GM18861 (cell line): ENCODE data around the gene DAND5.
A peak's percentile ranks its signal among the peaks of the same experiment; 100 is the strongest.
"Not testable (repeated sequence)": the region's sequence is repeated elsewhere in the genome, so short reads cannot be mapped to it uniquely, and the experiment has no call there.

Experiments used
- ATAC-seq: cut with Tn5 transposase; IDR thresholded peaks from one replicate; pipeline ENCODE4 v1.9.1; 2021; ENCODE audit not compliant: unreplicated experiment

DAND5 gene

DNA sequence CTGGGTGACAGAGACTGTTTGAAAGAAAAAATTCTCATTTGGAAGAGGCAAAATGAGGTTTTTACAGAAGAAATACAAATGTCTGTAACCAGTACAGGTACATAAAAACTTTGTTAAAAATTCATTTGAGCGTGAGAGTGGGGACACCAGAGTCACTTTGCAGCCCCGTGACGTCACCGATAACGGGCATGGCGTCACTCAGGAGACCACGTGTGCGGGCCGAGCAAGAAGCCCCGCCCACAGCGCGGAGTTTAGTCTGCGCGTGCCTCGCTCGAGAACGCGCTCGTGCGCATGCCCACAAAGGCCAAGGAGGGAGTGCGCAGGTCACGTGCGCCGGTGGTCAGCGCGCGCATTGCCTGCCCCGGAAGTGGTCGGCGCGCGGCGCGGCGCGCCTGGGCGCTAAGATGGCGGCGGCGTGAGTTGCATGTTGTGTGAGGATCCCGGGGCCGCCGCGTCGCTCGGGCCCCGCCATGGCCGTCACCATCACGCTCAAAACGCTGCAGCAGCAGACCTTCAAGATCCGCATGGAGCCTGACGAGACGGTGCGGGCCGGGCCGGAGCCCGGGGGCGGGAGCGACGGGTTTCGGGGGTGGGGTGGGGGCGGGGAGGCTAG is 23.8 kb upstream of the DAND5 start, which contains the start of gene RAD23A:
Gene RAD23A, plus strand, starts transcription at position 384 of the 613 bp plus-strand sequence. Its CDS starts 87 bp downstream, at position 471.
- peak; percentile 70 for ATAC-seq

DNA sequence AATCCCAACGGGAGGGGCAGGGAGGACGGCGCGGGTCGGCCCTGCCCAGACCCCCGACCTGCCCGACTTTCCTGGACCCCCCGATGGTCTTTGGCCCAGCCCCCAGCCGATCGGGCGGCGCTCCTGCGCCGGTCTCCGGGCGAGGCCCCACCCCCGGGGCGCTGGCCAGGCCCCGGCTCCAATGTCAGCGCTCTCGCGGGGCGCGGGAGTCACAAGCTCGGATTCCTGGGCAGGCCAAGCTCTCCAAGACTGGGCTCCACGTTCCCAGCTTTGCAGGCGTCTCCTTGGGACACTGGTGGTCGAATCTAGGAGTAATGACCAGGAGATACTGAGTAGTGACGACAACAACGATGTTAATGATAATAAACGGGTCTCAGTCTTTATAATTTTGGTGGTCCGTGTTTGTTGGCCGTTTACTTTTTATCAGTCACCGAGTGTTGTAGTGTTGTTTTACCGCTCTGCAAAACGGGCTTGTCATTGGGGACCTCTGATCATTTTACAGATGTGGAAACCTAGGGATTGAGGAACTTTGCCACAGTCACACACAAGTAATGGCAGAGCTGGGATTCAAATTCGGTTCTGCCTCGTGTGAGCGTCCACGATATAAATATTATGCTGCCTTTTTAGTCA is 23.2 kb upstream of the DAND5 start:
- peak; percentile 11 for ATAC-seq

DNA sequence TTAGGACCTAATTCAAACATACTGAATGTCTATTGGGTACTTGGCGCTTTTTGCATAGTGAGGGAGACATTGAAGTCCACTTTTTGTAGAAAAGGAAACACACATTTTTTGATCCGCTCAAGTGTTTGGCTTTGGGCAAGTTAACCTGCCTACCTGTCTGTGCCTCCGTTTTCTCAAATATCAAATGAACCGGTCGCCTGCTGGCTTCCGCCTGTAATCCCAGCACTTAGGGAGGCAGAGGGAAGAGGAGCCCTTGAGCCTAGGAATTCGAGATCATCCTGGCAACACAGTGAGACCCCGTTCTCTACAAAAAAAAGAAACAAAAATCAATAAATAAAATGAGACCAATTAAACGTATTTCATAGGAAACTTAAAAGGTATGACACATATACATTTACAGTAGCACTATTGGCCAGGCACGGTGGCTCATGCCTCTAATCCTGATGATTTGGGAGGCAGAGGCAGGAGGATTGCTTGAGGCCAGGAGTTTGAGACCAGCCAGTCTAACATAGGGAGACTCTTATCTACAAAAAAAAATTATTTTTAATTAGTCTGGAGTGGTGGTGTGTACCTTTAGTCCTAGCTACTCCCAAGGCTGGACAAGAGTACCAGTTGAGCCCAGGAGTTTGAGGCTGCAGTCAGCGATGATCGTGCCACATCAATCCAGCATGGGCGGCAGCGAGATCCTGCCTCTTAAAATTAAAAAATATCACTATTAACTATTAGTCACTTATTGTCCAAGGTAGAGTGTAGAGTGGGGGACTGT is 22.5 kb upstream of the DAND5 start:
- no peak for ATAC-seq

DNA sequence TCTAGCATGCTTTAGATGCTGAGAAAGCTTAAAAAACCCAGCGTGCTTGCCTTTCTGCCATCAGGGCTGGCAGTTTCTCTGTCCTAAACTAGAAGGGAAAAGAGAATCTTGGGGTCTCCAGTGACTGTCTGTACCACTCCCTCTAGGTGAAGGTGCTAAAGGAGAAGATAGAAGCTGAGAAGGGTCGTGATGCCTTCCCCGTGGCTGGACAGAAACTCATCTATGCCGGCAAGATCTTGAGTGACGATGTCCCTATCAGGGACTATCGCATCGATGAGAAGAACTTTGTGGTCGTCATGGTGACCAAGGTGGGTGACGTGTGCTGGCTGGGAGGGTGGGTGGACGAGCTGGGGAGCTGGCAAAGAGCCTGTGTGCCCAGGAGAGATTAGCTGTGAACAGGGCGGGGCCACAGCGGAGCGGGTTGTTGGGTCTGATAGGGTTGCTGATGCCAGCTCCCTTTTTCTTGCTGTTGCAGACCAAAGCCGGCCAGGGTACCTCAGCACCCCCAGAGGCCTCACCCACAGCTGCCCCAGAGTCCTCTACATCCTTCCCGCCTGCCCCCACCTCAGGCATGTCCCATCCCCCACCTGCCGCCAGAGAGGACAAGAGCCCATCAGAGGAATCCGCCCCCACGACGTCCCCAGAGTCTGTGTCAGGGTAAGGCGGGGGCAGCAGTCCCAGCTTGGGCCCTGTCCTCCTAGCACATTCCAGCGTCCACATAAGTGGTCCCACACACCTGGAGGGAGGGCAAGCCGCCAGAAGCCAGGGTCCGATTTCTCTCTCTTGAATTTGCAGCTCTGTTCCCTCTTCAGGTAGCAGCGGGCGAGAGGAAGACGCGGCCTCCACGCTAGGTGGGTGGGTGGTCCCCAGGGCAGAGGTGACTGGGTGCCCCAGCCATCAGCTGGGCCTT is 21.4 kb upstream of the DAND5 start:
- ATAC-seq, result no peak

DNA sequence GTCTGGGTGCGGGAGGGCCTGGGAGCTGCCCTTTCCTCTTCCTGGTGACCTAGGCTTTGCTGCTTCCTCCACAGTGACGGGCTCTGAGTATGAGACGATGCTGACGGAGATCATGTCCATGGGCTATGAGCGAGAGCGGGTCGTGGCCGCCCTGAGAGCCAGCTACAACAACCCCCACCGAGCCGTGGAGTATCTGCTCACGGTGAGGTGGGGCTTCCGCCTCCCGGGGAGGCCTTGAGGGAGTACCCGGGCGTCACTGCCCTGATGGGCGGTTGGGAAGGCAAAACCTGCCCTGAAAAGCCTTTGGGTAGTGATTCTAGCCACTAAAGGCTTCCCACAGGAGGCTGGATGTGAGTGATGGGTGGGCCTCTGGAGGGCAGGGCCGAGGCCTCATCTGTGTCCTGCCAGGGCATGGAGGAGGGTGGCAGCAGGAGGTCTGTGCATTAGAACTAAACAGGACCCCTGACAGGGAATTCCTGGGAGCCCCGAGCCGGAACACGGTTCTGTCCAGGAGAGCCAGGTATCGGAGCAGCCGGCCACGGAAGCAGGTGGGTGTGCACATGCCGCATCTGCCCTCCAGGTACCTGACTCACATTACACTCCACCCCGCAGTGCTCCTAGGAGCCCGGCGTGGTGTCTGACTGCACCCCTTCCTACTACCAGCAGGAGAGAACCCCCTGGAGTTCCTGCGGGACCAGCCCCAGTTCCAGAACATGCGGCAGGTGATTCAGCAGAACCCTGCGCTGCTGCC is 20.6 kb upstream of the DAND5 start:
- no peak for ATAC-seq

DNA sequence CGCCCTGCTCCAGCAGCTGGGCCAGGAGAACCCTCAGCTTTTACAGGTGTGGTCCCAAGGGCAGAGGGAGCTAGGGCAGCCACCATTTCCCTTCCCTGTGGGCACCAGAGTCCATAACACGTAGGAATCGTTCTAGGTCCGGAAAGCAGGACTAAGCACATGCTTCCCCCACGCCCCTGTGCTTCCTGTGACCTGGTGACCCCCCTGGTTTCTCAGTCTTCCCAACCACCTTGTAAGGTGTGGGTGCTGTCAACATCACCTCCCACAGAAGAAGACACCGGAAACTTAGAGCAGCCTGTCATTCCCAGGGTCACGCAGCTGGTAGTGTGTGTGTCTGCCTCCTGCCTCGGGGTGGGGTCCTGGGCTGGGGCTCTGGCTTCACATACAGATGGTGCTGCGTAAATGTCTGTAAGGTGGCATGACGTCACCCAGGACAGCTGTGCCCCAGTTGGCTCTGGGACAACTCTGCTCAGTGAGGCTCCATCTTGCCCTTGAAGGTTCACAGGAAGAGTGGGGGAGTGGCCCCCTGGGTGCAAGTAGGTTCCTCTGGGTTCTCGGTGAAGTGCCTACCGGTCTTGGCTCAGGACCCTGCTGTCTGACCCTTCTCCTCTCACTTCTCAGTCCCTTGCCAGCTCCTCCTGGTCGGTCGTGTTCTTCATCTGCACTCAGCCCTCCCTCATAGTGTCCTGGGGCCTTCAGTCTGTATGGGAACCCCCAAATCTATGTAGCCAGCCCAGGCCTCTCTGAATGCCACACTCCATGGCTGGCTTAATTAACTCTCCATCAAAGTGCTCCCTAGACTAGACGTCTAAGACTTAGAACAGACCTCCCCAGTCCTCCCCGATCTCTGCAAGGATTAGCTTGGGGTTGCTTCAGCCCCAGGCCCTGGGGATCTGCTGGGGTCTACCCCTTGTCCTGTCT is 19.8 kb upstream of the DAND5 start:
- ATAC-seq, result no peak

DNA sequence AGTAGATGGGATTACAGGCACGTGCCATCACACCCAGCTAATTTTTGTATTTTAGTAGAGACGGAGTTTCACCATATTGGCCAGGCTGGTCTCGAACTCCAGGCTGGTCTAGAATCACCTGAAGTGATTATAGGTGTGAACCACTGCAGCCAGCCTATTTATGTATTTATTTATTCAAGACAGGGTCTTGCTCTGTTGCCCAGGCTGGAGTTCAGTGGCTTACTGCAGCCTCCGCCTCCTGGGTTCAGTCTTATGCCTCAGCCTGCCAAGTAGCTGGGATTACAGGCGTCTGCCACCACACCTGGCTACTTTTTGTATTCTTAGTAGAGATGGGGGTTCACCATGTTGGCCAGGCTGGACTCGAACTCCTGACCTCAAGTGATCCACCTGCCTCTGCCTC is 17.3 kb upstream of the DAND5 start:
- ATAC-seq, result not testable (repeated sequence)

DNA sequence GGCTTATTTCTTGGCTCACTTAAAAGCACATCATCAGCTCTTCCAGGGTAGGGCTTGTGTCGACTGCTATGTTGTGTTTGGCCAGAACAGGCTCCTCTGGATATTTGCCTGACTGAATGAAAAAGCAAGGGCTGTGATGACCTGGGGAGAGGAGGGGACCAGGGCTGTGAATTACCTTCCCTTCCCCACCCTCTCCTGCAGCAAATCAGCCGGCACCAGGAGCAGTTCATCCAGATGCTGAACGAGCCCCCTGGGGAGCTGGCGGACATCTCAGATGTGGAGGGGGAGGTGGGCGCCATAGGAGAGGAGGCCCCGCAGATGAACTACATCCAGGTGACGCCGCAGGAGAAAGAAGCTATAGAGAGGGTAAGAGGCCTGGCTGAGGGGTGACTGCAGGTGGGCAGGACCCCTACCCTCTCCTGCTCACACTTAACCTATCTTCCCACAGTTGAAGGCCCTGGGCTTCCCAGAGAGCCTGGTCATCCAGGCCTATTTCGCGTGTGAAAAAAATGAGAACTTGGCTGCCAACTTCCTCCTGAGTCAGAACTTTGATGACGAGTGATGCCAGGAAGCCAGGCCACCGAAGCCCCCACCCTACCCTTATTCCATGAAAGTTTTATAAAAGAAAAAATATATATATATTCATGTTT is 16.8 kb upstream of the DAND5 start:
- ATAC-seq, result no peak

DNA sequence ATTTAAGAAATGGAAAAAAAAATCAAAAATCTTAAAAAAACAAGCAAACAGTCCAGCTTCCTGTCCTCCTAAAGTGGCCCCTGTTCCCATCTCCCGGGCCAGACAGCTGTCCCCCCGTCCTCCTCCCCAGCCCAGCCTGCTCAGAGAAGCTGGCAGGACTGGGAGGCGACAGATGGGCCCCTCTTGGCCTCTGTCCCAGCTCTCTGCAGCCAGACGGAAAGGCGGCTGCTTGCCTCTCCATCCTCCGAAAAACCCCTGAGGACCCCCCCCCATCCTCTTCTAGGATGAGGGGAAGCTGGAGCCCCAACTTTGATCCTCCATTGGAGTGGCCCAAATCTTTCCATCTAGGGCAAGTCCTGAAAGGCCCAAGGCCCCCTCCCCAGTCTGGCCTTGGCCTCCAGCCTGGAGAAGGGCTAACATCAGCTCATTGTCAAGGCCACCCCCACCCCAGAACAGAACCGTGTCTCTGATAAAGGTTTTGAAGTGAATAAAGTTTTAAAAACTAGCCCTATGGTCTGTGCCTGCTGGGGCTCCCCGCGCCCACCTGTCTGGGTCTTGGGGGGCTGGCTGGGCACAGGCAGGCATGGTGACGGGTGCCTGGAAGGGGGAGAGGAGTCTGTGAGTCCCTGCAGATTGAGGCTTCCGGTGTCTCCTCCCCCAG is 16.1 kb upstream of the DAND5 start:
- no peak for ATAC-seq

DNA sequence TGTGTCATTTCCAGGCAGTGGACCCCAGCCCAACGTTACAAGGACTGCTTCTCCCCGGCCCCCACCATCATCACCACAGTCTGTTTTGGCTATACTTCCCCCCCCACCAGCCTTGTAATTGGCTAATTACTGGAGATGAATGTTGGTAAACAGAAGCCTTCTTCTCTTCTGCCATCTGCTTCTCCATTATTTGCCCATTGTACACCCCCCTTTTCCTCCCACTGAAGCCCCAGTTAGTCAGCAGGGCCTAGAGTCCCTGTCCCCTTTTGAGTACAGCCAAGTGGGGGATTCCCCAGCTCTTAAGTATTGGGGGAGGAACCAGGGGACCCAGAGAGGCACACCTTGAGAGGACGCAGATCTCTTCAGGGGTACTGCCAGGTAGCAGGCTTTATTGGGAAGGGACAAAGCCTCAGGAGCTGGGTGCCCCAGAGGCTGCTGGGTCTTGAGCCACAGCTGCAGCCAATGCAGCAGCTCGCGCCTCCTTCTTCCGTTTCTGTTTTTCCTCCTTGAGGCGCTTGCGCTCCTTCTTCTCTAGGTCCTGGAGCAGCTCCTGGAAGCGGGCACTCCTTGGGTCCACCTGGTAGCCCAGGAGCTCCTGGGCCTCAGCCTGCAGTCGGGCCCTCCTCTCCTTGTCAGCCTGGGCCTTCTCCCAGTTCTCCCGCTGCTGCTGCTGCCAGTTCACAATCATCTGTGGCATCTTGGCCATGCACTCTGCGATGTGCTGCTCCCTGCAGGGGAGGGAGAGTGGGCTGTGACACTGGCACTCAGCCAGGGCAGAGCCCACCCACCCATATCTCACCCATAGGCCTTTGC is 15.4 kb upstream of the DAND5 start:
- no peak for ATAC-seq

DNA sequence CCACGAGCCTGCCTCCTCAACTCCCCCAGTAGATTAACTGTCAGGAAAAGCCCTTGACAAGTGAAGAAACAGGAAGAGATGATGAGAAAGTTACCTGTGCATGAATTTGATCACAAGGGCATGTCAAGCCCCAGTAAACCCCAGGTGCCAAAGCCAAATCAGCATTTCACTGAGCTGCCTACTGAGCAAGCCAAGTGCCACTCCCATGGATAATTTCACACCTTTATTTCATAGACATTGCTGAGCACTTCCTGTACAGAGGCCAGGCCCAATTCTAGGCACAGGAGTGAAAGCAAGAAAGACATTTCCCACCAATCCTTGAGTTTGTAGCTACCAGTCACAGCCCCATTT is 14.8 kb upstream of the DAND5 start:
- ATAC-seq, result no peak

DNA sequence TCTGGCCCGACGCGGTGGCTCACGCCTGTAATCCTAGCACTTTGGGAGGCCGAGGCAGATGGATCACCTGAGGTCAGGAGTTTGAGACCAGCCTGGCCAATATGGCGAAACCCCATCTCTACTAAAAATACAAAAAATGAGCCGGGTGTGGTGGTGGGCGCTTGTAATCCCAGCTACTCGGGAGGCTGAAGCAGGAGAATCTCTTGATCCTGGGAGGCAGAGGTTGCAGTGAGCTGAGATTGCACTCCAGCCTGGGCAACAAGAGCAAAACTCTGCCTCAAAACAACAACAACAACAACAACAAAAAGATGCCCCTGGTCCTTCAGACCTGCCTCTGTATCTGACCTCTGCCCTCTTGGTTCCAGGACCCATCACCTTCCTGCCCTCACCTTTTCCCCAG is 13.8 kb upstream of the DAND5 start:
- ATAC-seq, result not testable (repeated sequence)

DNA sequence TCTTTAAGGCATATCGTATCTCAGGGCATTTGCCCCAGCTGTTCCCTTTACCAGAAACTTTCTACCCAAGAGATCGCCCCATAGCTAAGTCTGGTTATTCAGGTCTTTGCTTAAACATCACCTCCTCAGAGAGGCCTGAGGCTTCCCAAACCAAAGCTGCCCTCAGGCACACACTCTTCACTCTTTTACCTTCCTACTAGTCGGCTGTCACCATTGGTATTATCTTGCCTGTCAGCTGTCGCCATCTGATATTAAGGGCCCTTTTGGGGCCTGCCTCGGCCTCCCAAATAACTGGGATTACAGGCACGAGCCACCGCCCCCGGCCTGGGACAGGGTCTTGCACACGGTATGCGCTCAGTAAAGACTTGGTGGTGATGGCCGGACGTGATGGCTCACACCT is 13.4 kb upstream of the DAND5 start:
- no peak for ATAC-seq

DNA sequence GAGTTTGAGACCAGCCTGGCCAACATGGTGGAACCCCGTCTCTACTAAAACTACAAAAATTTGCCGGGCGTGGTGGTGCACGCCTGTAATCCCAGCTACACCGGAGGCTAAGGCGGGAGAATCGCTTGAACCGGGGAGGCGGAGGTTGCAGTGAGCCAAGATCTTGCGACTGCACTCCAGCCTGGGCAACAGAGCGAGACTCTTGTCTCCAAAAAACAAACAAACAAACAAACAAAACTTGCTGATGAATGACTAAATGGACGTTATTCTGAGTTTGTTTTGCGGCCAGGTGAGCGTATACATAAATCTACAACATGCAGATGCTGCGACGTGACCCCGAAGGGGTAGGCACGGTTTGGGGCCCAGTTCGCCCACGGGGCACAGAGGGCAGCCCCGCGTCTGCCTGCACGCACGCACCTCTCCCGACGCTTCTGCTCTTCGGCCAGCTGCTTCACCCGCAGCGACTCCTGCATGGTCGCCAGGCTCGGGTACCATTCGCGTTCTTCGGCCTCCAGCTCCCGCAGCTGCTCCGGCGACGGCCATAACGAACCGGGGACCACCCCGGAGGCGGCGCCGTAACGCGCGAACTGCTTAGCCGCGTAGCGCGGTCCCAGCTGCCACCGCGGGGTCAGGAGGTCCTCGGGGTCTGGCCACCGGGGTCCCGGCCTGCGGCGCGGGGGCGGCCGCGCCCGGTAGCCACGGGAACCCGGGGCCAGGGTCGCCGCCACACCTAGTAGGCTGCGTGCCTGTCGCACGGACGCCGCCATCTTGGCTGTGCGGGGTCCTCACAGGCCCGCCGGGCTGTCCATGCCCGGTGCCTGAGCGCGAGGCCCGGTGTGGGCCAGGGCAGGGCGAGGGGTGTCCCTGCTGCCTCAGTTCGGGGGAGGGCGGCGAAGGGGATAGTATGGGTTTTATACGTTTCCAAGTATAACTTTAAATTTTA is 12.7 kb upstream of the DAND5 start, which contains the start of gene GADD45GIP1:
Gene GADD45GIP1, minus strand, starts transcription at position 778 of the 943 bp plus-strand sequence. Its CDS starts 11 bp downstream, at position 767.
- ATAC-seq, result no peak

DNA sequence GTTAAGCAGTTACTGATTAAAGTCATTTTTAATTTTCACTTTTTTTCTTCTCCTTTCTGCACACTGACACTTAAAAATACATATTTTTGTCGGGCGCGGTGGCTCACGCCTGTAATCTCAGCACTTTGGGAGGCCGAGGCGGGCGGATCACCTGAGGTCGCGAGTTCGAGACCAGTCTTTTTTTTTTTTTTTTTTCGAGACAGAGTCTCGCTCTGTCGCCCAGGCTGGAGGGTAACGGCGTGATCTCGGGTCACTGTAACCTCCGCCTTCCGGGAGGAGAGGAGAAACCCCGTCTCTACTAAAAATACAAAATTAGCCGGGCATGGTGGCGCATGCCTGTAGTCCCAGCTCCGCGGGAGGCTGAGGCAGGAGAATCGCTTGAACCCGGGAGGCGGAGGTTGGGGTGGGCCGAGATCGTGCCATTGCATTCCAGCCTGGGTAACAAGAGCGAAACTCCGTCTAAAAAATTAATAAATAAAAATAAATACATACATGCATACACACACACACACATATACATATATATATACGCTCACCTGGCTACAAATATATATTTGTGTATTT is 11.9 kb upstream of the DAND5 start:
- not testable (repeated sequence) for ATAC-seq

DNA sequence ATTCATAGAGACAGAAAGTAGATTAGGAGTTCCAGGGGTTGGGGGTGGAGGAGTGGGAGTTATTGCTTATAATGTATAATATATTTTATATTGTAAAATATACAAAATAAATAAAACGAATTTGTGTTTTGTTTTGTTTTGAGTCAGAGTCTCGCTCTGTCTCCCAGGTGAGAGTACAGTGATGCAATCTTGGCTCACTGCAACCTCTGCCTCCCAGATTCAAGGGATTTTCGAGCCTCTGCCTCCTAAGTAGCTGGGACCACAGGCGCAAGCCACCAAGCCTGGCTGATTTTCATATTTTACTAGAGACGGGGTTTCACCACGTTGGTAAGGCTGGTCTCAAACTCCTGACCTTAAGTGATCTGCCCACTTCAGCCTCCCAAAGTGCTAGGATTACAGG is 9.9 kb upstream of the DAND5 start:
- no peak for ATAC-seq
